GM12874 (cell line): Measurements from ENCODE around the gene PRPF19.

Source experiments
- TF ChIP-seq, protein P1 (sequence below): IDR thresholded peaks from 2 replicates; pipeline ENCODE4 v1.5.1; 2011; ENCODE audit warnings: low read depth, mild to moderate bottlenecking, control low read depth, low read length, moderate library complexity; ENCODE audit not compliant: insufficient read depth

PRPF19 gene

DNA sequence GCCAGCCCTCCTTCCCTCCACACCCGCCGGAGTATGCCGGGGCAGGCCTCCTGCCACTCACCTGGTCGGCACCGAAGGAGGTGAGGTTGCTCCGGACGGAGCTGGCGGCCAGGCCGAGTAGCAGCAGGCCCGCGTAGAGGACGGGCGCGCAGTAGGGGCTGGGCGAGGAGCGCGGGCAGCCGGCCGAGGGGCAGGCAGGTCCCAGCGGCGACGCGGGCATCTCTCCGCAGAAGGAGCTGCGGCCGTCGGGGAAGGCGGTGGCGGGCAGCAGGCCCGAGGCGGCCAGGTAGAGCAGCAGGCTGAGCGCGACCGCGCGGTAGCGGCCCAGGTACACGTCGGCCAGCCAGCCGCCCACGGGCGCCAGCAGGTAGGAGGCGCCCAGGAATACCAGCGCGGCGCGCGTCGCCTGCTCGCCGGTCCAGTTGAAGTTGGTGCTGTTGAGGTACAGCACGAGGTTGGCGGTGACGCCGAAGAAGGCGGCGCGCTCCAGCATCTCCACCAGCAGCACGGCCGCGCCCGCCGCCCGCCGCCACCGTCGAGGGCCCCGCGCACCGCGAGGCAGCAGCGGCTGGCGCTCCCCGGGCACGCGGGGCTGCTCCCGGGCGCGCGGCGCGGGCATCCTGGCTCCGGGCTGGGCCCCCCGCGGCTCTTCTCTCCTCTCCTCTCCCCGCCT lies 44.7 kb upstream of the PRPF19 start:
- TF ChIP-seq, protein P1, sequence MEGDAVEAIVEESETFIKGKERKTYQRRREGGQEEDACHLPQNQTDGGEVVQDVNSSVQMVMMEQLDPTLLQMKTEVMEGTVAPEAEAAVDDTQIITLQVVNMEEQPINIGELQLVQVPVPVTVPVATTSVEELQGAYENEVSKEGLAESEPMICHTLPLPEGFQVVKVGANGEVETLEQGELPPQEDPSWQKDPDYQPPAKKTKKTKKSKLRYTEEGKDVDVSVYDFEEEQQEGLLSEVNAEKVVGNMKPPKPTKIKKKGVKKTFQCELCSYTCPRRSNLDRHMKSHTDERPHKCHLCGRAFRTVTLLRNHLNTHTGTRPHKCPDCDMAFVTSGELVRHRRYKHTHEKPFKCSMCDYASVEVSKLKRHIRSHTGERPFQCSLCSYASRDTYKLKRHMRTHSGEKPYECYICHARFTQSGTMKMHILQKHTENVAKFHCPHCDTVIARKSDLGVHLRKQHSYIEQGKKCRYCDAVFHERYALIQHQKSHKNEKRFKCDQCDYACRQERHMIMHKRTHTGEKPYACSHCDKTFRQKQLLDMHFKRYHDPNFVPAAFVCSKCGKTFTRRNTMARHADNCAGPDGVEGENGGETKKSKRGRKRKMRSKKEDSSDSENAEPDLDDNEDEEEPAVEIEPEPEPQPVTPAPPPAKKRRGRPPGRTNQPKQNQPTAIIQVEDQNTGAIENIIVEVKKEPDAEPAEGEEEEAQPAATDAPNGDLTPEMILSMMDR, result no peak

DNA sequence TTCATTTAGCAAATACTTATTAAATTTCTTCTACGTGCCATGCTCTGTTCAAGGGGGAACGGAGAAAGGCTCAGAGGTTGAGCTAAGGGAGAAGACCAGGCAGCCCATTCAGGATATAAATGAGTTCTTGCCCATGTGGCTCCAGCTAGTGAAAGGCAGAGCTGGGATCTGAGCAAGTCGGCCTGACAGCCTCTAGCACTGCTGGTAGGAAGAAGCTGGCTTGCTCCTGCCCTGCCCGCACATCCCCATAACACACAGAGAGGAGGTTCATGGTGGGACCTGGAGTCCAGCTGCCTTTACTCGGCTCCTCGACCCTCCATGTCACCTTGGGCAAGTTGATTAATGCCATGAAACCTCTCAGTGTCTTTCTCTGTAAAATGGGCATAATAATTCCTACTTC lies 43.6 kb upstream of the PRPF19 start:
- TF ChIP-seq, protein P1, result no peak

- TF ChIP-seq, protein P1, result no peak
Observed at GRCh38 chr11:60948250-60948649, 41.9 kb upstream of the PRPF19 start.

GRCh38 chr11:60947700-60948099 lies 41.3 kb upstream of the PRPF19 start:
- TF ChIP-seq, protein P1, result no peak

DNA sequence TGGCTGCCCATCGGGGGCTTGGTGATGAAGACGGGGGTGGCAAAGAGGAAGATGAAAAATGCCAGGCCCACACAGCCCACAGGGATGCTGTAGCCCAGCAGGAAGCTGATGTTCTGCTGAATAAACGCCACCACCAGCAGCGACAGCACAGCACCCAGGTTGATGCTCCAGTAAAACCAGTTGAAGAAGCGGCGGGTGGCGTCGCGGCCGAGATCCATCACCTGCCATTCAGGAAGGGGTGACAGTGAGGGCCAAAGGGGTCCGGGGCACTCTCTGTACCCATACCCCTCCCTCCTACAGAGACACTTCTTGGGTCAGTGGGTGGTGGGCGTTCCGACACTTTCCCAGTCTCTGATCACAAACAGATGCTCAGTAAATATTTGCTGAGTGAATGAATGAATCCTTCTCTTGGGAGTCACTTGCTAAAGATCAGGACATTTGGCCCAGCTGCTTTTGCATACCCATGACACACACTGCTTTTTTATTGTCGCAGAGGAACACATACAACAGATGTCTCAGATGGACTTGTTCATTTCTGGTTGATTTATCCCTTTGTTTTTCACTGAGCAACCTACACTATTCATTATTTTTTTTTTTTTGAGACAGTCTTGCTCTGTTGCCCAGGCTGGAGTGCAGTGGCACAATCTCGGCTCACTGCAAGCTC lies 40.3 kb upstream of the PRPF19 start:
- TF ChIP-seq, protein P1, result no peak

DNA sequence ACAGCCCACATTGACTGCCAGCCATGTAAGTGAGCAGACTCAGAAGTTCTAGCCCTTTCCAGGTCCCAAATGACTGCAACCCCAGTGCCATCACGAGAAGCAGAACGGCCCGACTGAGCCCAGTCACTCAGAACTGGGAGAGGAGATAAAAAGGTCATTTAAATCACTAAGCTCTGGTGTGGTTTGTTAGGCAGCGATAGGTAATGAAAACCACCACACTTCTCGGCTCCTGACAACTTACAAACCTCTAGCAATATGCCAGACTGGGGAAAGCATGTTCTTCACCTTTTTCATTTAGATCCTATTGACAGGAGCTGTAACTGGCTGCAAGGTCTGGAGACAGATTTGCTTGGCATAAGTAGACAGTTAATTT lies 38.9 kb upstream of the PRPF19 start:
- TF ChIP-seq, protein P1, result no peak

DNA sequence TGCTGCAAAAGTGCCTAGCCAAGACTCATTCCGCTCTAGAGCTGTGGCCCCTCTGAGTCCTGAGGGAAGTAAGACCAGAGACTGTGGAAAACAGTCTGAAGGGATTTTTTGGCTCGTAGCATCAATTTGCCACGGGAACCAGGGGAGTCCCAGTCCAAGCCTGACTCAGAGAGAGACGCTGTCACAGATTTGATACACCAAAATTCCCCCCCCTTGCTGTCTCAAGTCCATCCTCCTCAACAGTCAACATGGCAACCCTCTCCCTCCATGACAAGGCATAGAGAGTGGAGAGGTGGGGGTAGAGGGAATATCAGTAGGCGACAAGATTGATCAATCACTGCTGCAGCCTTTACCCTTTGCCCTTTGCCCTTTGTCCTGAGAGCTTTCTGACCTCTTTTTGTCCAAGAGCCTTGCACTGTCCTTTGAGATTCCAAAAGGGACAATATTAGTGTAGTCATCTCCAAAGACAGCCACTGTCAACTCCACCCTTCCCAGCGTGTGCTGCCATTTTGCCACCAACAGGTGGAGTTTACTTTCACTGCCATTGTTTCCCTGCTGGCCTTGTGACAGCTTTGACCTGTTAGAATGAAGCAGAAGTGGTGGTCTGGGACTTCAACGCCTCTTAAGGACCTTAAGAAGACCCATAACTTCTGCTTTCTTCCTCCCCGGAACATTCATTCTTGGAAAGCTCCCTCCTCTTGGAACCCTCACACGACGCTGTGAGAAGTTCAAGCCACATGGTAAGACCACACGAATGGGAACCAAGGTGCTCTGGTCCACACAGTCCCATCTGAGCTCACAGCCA lies 38.3 kb upstream of the PRPF19 start:
- TF ChIP-seq, protein P1, result peak; percentile 31; the same call in 1 of the 2 replicates
